Measurements from ENCODE around the gene FANCE. TPM values are rescaled to one million over a fixed set of nuclear protein-coding genes. Genes with fewer than 3 reads are reported as not detected.

FANCE gene
- total and polyA plus RNA-seq, 2 donors (not counting 1 experiment from before 2014, with no cell fraction given): 9.2 to 12.8 TPM

- ChIA-PET POLR2A (interaction anchor here (0.5 to 2.3 kb wide), 2 partner anchors 11 to 14 kb away, joined by 3 to 7 read pairs; partner anchors contain the start of gene RPL10A), CTCF (interaction anchor here (0.7 to 11.4 kb wide), 9 partner anchors 15 to 661 kb away, joined by 3 to 127 read pairs (median 5); partner anchors contain the start of genes DEF6 and RPL10A)
- intact Hi-C loops (cut with micrococcal nuclease): loop anchor here (5.0 kb wide), 1 partner anchor 574 kb away; the partner anchor contains the start of gene MAPK14
- Histone ChIP-seq H3K4me2 (replicated peaks; ENCODE audit: low read depth, low read length, poor library complexity, severe bottlenecking) (peak overlapping the region; percentile 96), H3K79me2 (ENCODE audit: control insufficient read depth, insufficient read depth, low read length) (peaks cover 4% of the 10 kb centered on the region), H2AFZ (ENCODE audit: insufficient read depth, low read depth, low read length, poor library complexity, severe bottlenecking) (peak overlapping the region; percentile 86), H3K27ac (ENCODE audit: low read length in 2 of 2) (no peak overlapping the region), H3K9ac (ENCODE audit: low read length) (peak overlapping the region; percentile 88), H3K36me3 (replicated peaks in 1 of 2; ENCODE audit: control extremely low read depth in 1 of 2, control insufficient read depth in 1 of 2, extremely low read depth in 1 of 2, insufficient read depth in 2 of 2, low read length in 1 of 2) (peaks cover 0 to 8% of the 10 kb centered on the region in 2 experiments), H4K20me1 (ENCODE audit: control insufficient read depth, insufficient read depth, low read length, poor library complexity, severe bottlenecking) (peaks cover 8% of the 10 kb centered on the region), H3K27me3 (replicated peaks in 1 of 4; ENCODE audit: control extremely low read depth in 1 of 4, control insufficient read depth in 3 of 4, insufficient read depth in 4 of 4, low read length in 3 of 4) (no peaks in the 10 kb centered on the region), H3K4me3 (ENCODE audit: control extremely low read depth in 1 of 5, extremely low read depth in 1 of 5, insufficient read depth in 1 of 5, low read depth in 2 of 5, low read length in 4 of 5) (peak overlapping the region in 3 of 5 experiments; percentile 79 to 89 (median 79)), H3K9me3 (ENCODE audit: control extremely low read depth in 1 of 3, control insufficient read depth in 2 of 3, insufficient read depth in 1 of 3, low read length in 2 of 3) (no peaks in the 10 kb centered on the region), H3K4me1 (ENCODE audit: control insufficient read depth in 2 of 2, insufficient read depth in 2 of 2, low read length in 2 of 2) (peaks cover 14 to 21% of the 10 kb centered on the region in 2 donors)
- no peaks in the 10 kb centered on the region for H3K9me3 Mint-ChIP-seq (ENCODE audit: insufficient read depth)
- DNase-seq (no peak), ATAC-seq (ENCODE audit: low read depth) (no peak)
- H3K27ac Mint-ChIP-seq: peak overlapping the region; percentile 63
- WGBS (ENCODE audit: insufficient coverage): no CpG with 5 or more reads among the region's 3 CpGs
- TF ChIP-seq EZH2 (IDR thresholded peaks at IDR 0.05; ENCODE audit: borderline replicate concordance, insufficient read depth, low read depth, low read length, poor library complexity, severe bottlenecking): no peak
- TF ChIP-seq, protein P1, sequence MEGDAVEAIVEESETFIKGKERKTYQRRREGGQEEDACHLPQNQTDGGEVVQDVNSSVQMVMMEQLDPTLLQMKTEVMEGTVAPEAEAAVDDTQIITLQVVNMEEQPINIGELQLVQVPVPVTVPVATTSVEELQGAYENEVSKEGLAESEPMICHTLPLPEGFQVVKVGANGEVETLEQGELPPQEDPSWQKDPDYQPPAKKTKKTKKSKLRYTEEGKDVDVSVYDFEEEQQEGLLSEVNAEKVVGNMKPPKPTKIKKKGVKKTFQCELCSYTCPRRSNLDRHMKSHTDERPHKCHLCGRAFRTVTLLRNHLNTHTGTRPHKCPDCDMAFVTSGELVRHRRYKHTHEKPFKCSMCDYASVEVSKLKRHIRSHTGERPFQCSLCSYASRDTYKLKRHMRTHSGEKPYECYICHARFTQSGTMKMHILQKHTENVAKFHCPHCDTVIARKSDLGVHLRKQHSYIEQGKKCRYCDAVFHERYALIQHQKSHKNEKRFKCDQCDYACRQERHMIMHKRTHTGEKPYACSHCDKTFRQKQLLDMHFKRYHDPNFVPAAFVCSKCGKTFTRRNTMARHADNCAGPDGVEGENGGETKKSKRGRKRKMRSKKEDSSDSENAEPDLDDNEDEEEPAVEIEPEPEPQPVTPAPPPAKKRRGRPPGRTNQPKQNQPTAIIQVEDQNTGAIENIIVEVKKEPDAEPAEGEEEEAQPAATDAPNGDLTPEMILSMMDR (IDR thresholded peaks at IDR 0.05): no peak
- peaks cover 36% of the 10 kb centered on the region for H3K4me1 Mint-ChIP-seq
- peak overlapping the region; percentile 86 for H3K4me3 Mint-ChIP-seq
- H3K27me3 Mint-ChIP-seq: no peaks in the 10 kb centered on the region
Measured at GRCh38 chr6:35453236-35453635, 1.1 kb downstream of the FANCE start.

GRCh38 chr6:35454391-35455110 is 2.4 kb downstream of the FANCE start:
- DNase-seq (no peak), ATAC-seq (ENCODE audit: low read depth) (no peak)
- no peak overlapping the region for H3K27ac ChIP-seq (ENCODE audit: low read length in 2 of 2)
- WGBS (ENCODE audit: insufficient coverage): 94% methylated on average over 9 of the region's 9 CpGs
- H3K4me1 ChIP-seq (ENCODE audit: control insufficient read depth in 2 of 2, insufficient read depth in 2 of 2, low read length in 2 of 2): peaks cover 14 to 17% of the 10 kb centered on the region in 2 donors
- H3K4me2 ChIP-seq (replicated peaks; ENCODE audit: low read depth, low read length, poor library complexity, severe bottlenecking): no peak overlapping the region
- Mint-ChIP-seq H3K27ac (no peak overlapping the region), H3K27me3 (no peaks in the 10 kb centered on the region), H3K4me3 (no peak overlapping the region), H3K4me1 (peaks cover 33% of the 10 kb centered on the region), H3K9me3 (ENCODE audit: insufficient read depth) (no peaks in the 10 kb centered on the region)
- intact Hi-C loops (cut with micrococcal nuclease): loop anchor here (5.0 kb wide), 1 partner anchor 573 kb away; the partner anchor contains the start of gene MAPK14
- ChIA-PET POLR2A (interaction anchor here (0.5 kb wide), 1 partner anchor 149 kb away, joined by 5 read pairs; no protein-coding TSS in a partner anchor), CTCF (interaction anchor here (1.1 to 11.4 kb wide), 4 partner anchors 14 to 161 kb away, joined by 3 to 127 read pairs (median 3); partner anchors contain the start of genes DEF6 and RPL10A)
- no peaks in the 10 kb centered on the region for H3K9me3 ChIP-seq (ENCODE audit: control extremely low read depth in 1 of 3, control insufficient read depth in 2 of 3, insufficient read depth in 1 of 3, low read length in 2 of 3)
- peaks cover under 1 to 14% of the 10 kb centered on the region in 2 experiments for H3K36me3 ChIP-seq (replicated peaks in 1 of 2; ENCODE audit: control extremely low read depth in 1 of 2, control insufficient read depth in 1 of 2, extremely low read depth in 1 of 2, insufficient read depth in 2 of 2, low read length in 1 of 2)
- H3K4me3 ChIP-seq (ENCODE audit: control extremely low read depth in 1 of 5, extremely low read depth in 1 of 5, insufficient read depth in 1 of 5, low read depth in 2 of 5, low read length in 4 of 5): no peak overlapping the region
- no peak overlapping the region for H3K9ac ChIP-seq (ENCODE audit: low read length)
- no peaks in the 10 kb centered on the region for H3K27me3 ChIP-seq (replicated peaks in 1 of 4; ENCODE audit: control extremely low read depth in 1 of 4, control insufficient read depth in 3 of 4, insufficient read depth in 4 of 4, low read length in 3 of 4)
- no peak overlapping the region for H2AFZ ChIP-seq (ENCODE audit: insufficient read depth, low read depth, low read length, poor library complexity, severe bottlenecking)
- no peak for TF ChIP-seq EZH2 (IDR thresholded peaks at IDR 0.05; ENCODE audit: borderline replicate concordance, insufficient read depth, low read depth, low read length, poor library complexity, severe bottlenecking)
- TF ChIP-seq, protein P1 (IDR thresholded peaks at IDR 0.05): no peak
- H4K20me1 ChIP-seq (ENCODE audit: control insufficient read depth, insufficient read depth, low read length, poor library complexity, severe bottlenecking): peaks cover 8% of the 10 kb centered on the region
- peaks cover 4% of the 10 kb centered on the region for H3K79me2 ChIP-seq (ENCODE audit: control insufficient read depth, insufficient read depth, low read length)

Data from B cell (primary cell).